NCI-H774 (cell line): ENCODE data around the gene GLE1.
"Not testable (repeated sequence)": the region's sequence is repeated elsewhere in the genome, so short reads cannot be mapped to it uniquely, and the experiment has no call there.

Experiments used
- DNase-seq: peaks from one replicate; lab custom pipeline; 2025; lab: John Stamatoyannopoulos, UW

Gene GLE1

DNA sequence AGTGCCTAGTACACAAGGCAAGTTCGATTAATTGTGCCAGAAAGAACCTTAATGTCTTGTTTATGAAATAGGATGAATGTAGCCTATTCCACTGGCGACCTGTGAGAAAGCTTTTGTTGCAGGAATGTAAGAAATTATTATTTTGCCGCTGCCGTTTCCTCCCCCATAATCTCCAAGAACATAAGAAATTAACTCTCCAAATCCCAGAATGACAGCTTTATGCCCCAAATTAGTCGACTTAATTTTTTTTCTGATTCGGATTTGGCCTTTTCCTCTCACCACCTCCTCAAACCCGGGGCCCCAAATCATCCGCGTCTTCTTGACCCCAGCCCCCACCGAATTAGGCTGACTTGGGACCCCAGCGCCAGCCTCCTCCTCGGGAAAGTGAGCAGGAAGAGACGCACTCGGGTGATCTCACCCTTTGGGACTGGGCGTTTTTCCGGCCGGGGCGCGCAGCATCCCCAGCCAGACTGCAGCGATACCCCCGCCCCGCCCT is 47.2 kb downstream of the GLE1 start:
- no peak for DNase-seq

DNA sequence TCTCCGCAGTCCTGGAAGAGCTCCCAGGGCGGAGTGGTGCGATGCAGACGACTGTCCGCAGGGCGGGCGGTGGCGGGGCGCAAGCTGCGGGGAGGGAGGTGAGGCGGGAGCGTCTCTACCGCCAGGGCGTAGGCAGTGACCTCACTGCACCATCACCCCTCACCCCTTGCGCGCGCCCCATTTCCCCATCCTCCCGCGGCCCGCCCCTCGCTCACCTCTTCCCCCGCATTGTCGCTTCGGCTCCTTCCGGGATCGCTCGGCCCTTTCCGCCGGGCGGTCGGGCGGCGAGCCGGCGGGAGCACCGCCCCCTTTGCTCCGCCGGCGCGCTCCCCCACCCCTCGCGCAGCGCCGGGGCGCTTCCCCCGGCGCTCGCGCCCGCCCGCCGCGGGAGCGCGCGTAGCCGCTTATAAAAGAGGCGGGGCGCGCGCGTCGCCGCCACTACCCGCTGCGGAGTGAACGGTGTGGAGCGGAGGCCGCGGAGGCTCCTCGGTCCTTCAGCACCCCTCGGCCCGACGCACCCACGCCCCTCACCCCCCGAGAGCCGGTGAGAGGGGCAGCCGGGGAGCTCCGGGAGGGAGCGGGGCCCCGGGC is 47.7 kb downstream of the GLE1 start, which contains the start of gene SPTAN1:
Gene SPTAN1, plus strand, starts transcription at position 435 of the 591 bp plus-strand sequence. CDS start 14,154 bp downstream, outside the sequence.
- DNase-seq: peak; percentile 96

DNA sequence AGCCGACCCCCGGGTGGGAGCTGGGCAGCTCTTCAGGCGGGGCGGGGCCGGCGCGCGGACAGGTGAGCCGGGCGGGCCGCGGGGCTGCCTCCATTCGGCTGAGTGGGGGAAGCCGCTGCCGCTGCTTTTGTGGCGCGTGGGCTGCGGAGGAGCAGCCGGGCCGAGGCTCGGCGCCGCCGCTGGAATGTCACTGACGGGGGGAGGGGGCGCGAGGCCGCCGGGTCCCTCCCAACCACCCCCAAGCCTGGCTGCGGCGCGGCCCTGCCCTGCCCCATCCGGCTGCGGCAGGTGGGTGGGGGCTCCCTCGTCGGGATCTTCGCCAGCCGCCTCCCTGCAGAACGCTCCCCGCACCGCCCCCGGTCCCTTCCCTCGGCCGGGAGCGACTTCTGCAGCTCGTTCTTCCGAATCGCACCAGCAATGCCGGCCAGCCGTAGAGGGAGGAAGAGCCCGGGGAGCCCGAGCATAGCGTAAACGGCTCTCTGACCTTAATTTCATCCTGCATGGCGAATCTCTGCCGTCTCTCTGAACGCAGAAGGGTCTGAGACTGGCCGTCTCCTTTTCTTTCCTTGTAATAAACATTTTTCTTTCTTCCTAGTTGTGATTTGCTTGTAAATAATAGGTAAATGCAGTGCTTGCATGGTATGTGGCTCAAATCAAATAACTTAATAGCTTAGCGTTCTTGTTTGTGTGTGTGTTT is 48.4 kb downstream of the GLE1 start:
- DNase-seq: peak; percentile 78

- DNase-seq: no peak
Observed at GRCh38 chr9:128553728-128554127, 49.2 kb downstream of the GLE1 start.

DNA sequence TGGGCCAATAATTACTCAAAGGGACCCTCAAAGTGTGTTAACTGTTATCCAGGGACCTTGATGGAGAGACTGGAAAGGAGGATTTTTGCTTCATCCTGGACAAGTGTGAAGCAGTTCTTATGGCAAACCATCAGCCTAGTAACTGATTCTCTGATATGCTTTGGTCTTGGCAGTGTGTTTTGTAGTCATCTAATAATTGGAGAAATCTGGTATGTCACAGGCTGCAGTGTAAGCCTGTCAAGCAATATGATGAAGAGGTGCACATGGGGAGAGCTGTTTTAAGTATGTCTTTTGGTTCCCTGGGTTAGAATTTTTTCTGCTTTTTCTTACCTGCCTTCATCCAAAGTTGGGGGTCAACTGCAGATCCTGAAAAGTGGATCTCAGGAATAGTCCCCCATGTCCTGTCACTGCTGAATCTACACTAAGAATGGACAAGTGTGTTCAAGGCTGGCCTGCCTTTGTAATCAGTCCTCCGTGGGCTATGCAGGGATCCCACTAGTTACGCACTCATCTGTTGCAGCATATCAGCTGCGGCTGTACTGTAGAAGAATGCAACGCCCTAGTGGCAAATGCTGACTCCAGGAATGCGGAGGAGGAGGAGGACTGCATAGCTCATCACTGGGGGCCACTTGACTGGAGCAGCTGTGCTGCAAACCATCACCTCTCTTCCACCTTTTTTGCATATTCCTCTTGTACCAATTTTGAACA is 49.8 kb downstream of the GLE1 start:
- DNase-seq: no peak

GRCh38 chr9:128555180-128555721 is 50.7 kb downstream of the GLE1 start:
- no peak for DNase-seq

GRCh38 chr9:128556276-128556675 is 51.8 kb downstream of the GLE1 start:
- no peak for DNase-seq

DNA sequence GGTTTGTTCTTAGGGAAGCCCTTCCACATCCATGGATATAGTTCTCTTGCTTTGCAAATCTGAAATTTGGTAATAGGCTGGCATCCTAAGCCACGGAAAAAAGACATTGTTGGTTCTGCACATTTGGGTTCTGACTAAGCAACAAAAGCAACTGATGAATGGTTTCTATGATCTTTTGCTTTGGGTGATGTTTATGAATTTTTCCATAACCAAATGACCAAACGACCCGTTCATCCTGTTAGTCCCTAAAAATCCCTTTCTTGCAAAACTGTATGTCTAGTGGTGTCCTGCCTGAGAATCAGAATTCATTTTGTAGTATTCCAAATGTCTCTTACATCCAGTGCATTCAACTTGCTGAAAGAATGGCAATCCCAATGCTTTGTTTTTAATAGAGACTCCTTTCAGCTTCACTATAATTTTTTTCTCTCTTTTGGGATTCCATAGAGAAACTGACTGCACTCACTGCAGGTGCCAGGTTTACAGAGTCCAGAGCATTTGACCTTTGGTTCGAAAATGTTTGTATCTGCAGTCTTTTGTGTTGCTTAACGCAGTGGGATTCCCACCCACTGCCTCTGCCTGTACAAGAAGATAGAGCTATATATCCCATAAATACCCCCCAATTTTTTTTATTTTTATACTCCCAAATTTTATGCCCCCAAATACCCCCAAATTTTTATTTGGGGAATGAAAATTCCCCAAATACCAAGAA is 52.6 kb downstream of the GLE1 start:
- DNase-seq: no peak

- peak; percentile 34 for DNase-seq
Observed at GRCh38 chr9:128558431-128559310, 54.2 kb downstream of the GLE1 start.

- DNase-seq: no peak
Observed at GRCh38 chr9:128565578-128565977, 61.1 kb downstream of the GLE1 start.

DNA sequence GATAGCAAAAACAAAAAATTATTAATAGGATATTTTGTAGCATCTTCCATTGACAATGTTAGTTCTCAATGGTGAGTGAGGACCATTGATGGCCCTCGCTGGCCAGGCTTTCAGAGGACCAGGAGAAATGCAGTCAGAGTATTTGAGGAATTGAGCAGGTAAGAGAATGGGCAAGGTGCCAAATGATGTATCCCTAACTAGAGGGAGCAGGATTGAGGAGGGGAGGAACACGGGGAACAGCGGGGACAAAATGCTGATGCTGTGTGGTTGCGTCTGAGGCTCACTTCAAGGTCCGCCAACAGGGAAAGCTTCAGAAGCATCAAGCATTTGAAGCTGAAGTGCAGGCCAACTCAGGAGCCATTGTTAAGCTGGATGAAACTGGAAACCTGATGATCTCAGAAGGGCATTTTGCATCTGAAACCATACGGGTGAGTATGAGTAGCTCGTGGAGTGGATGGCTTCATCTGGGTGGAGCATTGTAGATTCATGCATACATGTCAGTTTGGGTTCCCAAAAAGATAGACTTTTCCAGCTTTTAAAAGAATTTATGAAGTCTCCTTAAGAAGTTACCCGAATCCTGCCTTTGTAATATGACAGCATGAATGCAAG is 64.1 kb downstream of the GLE1 start:
- DNase-seq: no peak

DNA sequence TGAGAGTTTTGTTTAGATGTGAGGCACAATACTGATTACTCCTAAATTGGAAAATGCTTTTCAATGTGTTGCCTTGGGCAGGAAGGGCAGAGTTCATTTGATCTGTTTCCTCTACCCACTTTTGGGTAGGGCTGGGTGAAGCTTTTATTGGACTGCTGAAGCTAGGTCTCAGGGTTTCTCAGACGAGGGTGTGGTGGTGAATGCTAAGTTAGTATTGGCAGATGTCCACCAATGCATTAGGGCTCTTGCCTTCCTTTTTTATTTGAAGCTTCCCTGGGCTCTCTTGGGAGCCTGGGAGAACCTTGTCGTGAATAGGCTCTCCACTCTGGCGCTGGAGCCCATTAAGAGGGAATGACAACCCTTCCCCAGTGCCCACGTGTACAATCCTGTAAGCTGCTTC is 71.0 kb downstream of the GLE1 start:
- DNase-seq: no peak

DNA sequence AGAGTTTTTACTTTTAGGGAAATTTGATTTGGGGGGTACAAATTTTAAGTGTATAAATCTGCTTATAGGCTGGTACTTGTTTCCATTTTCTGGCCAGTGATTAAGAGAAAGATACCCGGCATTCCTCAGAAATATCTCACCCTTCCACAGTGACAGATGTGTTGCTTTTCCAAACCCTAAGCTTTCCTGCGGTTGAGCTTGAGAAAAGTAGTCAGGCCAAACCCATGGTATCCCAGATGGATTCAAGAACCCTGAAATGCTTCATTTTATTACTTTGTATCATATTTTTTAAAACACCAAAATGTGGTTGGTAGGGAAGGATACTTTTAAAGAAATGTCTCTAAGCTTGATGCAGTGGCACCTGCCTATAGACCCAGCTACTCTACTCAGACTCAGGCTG is 71.4 kb downstream of the GLE1 start:
- DNase-seq: no peak

DNA sequence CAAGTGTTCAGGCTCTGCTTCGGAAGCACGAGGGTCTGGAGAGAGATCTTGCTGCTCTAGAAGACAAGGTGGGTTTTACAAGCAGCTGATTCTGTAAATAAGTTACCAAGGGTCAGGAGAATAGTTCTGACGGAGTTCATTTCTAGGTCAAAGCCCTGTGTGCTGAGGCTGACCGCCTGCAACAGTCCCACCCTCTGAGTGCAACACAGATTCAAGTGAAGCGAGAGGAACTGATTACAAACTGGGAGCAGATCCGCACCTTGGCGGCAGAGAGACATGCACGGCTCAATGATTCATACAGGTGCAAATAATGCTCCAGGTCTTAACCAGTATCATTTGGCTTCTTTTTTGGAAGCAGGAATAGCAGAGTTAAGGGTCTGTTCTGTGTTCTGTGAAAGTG is 72.7 kb downstream of the GLE1 start:
- DNase-seq: no peak

- no peak for DNase-seq
Observed at GRCh38 chr9:128579194-128579593, 74.7 kb downstream of the GLE1 start.

- DNase-seq: no peak
Observed at GRCh38 chr9:128580731-128581130, 76.2 kb downstream of the GLE1 start.

GRCh38 chr9:128585155-128585554 is 80.6 kb downstream of the GLE1 start:
- DNase-seq: not testable (repeated sequence)

GRCh38 chr9:128586934-128587333 is 82.4 kb downstream of the GLE1 start:
- DNase-seq: not testable (repeated sequence)

DNA sequence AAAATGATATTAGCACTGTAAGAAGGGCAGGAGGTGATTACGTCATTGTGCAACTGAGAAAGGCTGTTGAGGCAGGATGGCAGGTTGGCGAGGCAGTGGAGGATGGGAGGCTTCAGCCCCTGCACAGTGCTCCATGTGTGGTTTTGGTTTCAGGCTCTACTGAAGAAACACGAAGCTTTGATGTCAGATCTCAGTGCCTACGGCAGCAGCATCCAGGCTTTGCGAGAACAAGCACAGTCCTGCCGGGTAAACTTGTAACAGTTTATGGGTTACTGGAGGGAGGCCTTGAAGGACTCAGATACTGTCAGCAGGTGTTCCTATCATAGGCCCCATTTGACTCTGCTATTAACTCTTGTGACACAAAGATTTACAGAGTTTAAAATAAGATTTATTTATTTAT is 82.9 kb downstream of the GLE1 start:
- no peak for DNase-seq

DNA sequence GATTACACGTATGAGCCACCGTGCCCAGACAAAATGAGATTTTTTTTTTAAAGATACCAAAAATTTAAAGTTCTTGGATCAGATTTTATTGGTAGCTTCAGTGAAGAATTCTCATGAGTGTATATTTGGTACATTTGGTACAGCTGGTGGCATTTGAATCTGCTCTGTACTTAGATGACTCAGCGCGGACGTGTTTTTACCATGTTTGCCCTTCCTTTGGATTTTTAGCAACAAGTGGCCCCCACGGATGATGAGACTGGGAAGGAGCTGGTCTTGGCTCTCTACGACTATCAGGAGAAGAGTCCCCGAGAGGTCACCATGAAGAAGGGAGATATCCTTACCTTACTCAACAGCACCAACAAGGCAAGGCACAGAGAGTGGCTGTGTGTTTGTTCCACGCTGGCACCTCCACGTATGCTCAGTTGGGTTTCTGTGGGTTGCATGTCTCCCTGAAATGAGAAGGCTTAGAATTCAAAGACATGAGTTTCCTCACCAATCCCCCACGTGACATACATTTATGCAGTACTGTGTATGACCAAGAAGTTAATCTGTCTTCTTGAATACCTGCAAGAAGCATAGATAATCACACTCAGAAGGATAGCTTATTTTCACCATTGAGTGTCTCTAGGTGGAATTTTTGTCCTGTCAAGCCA is 84.2 kb downstream of the GLE1 start:
- DNase-seq: no peak
